HCT116 (cell line): Measurements from ENCODE around the gene GFY. TPM values are rescaled to one million over a fixed set of nuclear protein-coding genes. Genes with fewer than 3 reads are reported as not detected.

Experiments
- CBX3 ChIP-seq: IDR thresholded peaks from 2 replicates; pipeline ENCODE4 v1.6.1; 2012; ENCODE audit warnings: low read depth
- CEBPB ChIP-seq: IDR thresholded peaks from 2 replicates; pipeline ENCODE4 v1.6.1; 2012; ENCODE audit warnings: low read depth
- CTCF ChIP-seq, 3 experiments: fragments of 200-600 bp in 1 of 3; sonication (generic) in 1 of 3; IDR thresholded peaks in 2 of 3; conservative IDR thresholded peaks in 1 of 3; 2 replicates each; pipeline ENCODE4 v1.5.1; 2012 to 2017; ENCODE audit warnings: low read depth in 2 of 3, low read length in 2 of 3, antibody characterized with exemption in 1 of 3, borderline replicate concordance in 1 of 3, control low read depth in 1 of 3, mild to moderate bottlenecking in 1 of 3, mixed read lengths in 1 of 3, mixed run types in 1 of 3, moderate library complexity in 1 of 3; ENCODE audit not compliant: insufficient read depth in 1 of 3
- EZH2 ChIP-seq: fragments of 200-600 bp; sonication (generic); IDR thresholded peaks from 2 replicates; pipeline ENCODE4 v1.6.1; 2017; ENCODE audit warnings: antibody characterized with exemption, mixed run types
- JUND ChIP-seq: IDR thresholded peaks from 2 replicates; pipeline ENCODE4 v1.6.1; 2012
- POLR2A ChIP-seq: IDR thresholded peaks from 2 replicates; pipeline ENCODE4 v1.7.0; 2011; ENCODE audit warnings: borderline replicate concordance; ENCODE audit not compliant: insufficient read depth, insufficient read length; ENCODE audit errors: extremely low read depth
- REST ChIP-seq: IDR thresholded peaks from 2 replicates; pipeline ENCODE4 v1.6.1; 2012; ENCODE audit warnings: low read depth
- SRF ChIP-seq: IDR thresholded peaks from 2 replicates; pipeline ENCODE4 v1.6.1; 2012; ENCODE audit warnings: low read depth
- TCF7L2 ChIP-seq: IDR thresholded peaks from 2 replicates; pipeline ENCODE4 v1.7.0; 2011; ENCODE audit warnings: borderline replicate concordance, inconsistent platforms; ENCODE audit not compliant: insufficient read depth, insufficient read length; ENCODE audit errors: extremely low read depth
- ZFX ChIP-seq: fragments of 450-650 bp; IDR thresholded peaks from 2 replicates; pipeline ENCODE4 v1.6.1; 2017
- total RNA-seq: library from RNA; stranded (reverse); gene quantifications from one replicate; pipeline ENCODE4 v1.2.1, GENCODE V29; 2021; ENCODE audit not compliant: unreplicated experiment

GFY gene
- total RNA-seq, 1 experiment from 2014 or later = 2.6 TPM

- no peak for TF ChIP-seq REST
- TF ChIP-seq POLR2A = no peak
- TF ChIP-seq CEBPB = no peak
- no peak for TF ChIP-seq EZH2
- TF ChIP-seq SRF = no peak
- no peak for TF ChIP-seq TCF7L2
- no peak for TF ChIP-seq CBX3
- no peak for TF ChIP-seq ZFX
- no peak for TF ChIP-seq JUND
- no peak for TF ChIP-seq CTCF (IDR thresholded peaks at IDR 0.05 in 2 of 3, conservative IDR thresholded peaks at IDR 0.05 in 1 of 3; ENCODE audit: borderline replicate concordance in 1 of 3, insufficient read depth in 1 of 3, low read depth in 2 of 3, low read length in 2 of 3)
Measured at GRCh38 chr19:49390929-49391359, 34.2 kb upstream of the GFY start (continued).
